Endothelial cell of umbilical vein (primary cell): ENCODE data around the gene ARRB1. TPM values are rescaled to one million over a fixed set of nuclear protein-coding genes. Genes with fewer than 3 reads are reported as not detected.

Source experiments
- BruUV-seq: library from RNA; stranded (reverse); fragments of 400-500 nt; replicated peaks from 2 replicates; lab custom pipeline; 2021; lab: Mats Ljungman, UMichigan
- CTCF ChIA-PET: fragments of 300-600, 350-600 bp; sonication (Branson Sonifier 250); formaldehyde crosslinking; loops from one replicate; lab custom pipeline; 2021; ENCODE audit warnings: antibody characterized with exemption, inconsistent platforms; lab: Charles Lee
- POLR2A ChIA-PET: fragments of 300-600, 350-600 bp; sonication (Branson Sonifier 250); formaldehyde crosslinking; loops from one replicate; lab custom pipeline; 2021; ENCODE audit warnings: antibody characterized with exemption, inconsistent platforms; lab: Charles Lee
- DNase-seq: peaks from one replicate; pipeline ENCODE4 v3.0.0-alpha.2; 2011; ENCODE audit warnings: low read depth, low spot score
- FAIRE-seq: peaks from 2 replicates; lab custom pipeline; 2011; peaks lifted over from hg19 to GRCh38; lab: Jason Lieb, UNC
- H2AFZ ChIP-seq: 2 replicates; pipeline ENCODE4 v1.6.0; 2012; ENCODE audit warnings: low read depth, low read length, control low read depth, inconsistent platforms
- H3K27ac ChIP-seq: 2 replicates; pipeline ENCODE4 v1.5.1; 2011; ENCODE audit warnings: low read depth, mild to moderate bottlenecking, control low read depth, low read length, moderate library complexity; ENCODE audit not compliant: insufficient read depth
- H3K27me3 ChIP-seq, 2 experiments: 2 replicates each; pipeline versions ENCODE4 v1.6.0 to v1.6.1; 2011; ENCODE audit warnings: low read length in 2 of 2, mixed read lengths in 1 of 2; ENCODE audit not compliant: control insufficient read depth in 2 of 2, insufficient read depth in 2 of 2
- H3K36me3 ChIP-seq, 2 experiments: 2 replicates in 1 of 2; 3 replicates in 1 of 2; pipeline ENCODE4 v1.5.1; 2011; ENCODE audit warnings: low read length in 2 of 2, mild to moderate bottlenecking in 1 of 2, moderate library complexity in 1 of 2; ENCODE audit not compliant: control insufficient read depth in 2 of 2, insufficient read depth in 2 of 2; ENCODE audit errors: extremely low read depth in 1 of 2
- H3K4me1 ChIP-seq: 3 replicates; pipeline ENCODE4 v1.5.1; 2011; ENCODE audit warnings: mild to moderate bottlenecking, low read length; ENCODE audit not compliant: control insufficient read depth, insufficient read depth; ENCODE audit errors: extremely low read depth
- H3K4me2 ChIP-seq: 2 replicates; pipeline ENCODE4 v1.6.1; 2011; ENCODE audit warnings: low read length, control low read depth, mixed read lengths; ENCODE audit not compliant: insufficient read depth
- H3K4me3 ChIP-seq, 3 experiments: fragments of 200-600 bp in 1 of 3; sonication (generic), shearing (Covaris generic) in 1 of 3; replicated peaks in 1 of 3; 2 replicates each; pipeline ENCODE4 v1.5.1; 2011 to 2016; ENCODE audit warnings: control low read depth in 3 of 3, low read length in 3 of 3, mild to moderate bottlenecking in 2 of 3, inconsistent platforms in 1 of 3, low read depth in 1 of 3, moderate library complexity in 1 of 3; ENCODE audit not compliant: insufficient read depth in 1 of 3
- H3K79me2 ChIP-seq: 2 replicates; pipeline ENCODE4 v1.6.0; 2012; ENCODE audit warnings: low read length, inconsistent platforms; ENCODE audit not compliant: control insufficient read depth, insufficient read depth
- H3K9ac ChIP-seq: replicated peaks from 2 replicates; pipeline ENCODE3; 2011; ENCODE audit warnings: low read length, control low read depth; ENCODE audit not compliant: insufficient read depth; ENCODE audit errors: extremely low read depth
- H3K9me1 ChIP-seq: replicated peaks from 3 replicates; pipeline ENCODE4 v1.6.0; 2011; ENCODE audit warnings: mild to moderate bottlenecking, low read length; ENCODE audit not compliant: control insufficient read depth, insufficient read depth; ENCODE audit errors: extremely low read depth
- H3K9me3 ChIP-seq: replicated peaks from 2 replicates; pipeline ENCODE4 v1.5.1; 2012; ENCODE audit warnings: low read length, inconsistent platforms; ENCODE audit not compliant: control insufficient read depth, insufficient read depth
- H4K20me1 ChIP-seq: replicated peaks from 2 replicates; pipeline ENCODE3; 2011; ENCODE audit warnings: mild to moderate bottlenecking, low read length; ENCODE audit not compliant: control insufficient read depth, insufficient read depth; ENCODE audit errors: extremely low read depth
- CTCF ChIP-seq, 2 donors: IDR thresholded peaks; 1 replicate in 1 of 2; 2 replicates in 1 of 2; pipeline ENCODE4 v1.5.1; 2011; ENCODE audit warnings: low read length in 2 of 2, mild to moderate bottlenecking in 2 of 2, moderate library complexity in 2 of 2, control low read depth in 1 of 2, inconsistent platforms in 1 of 2, low read depth in 1 of 2; ENCODE audit not compliant: insufficient read depth in 1 of 2; ENCODE audit errors: extremely low read depth in 1 of 2
- FOS ChIP-seq: IDR thresholded peaks from 2 replicates; pipeline ENCODE4 v1.6.1; 2011; ENCODE audit warnings: mild to moderate bottlenecking, low read length, moderate library complexity, borderline replicate concordance; ENCODE audit not compliant: insufficient read depth
- GATA2 ChIP-seq: IDR thresholded peaks from 2 replicates; pipeline ENCODE4 v1.7.0; 2011; ENCODE audit warnings: low read depth, mild to moderate bottlenecking, moderate library complexity, mixed read lengths, low read length; ENCODE audit not compliant: insufficient read length, insufficient read depth
- JUN ChIP-seq: IDR thresholded peaks from 2 replicates; pipeline ENCODE4 v1.6.1; 2011; ENCODE audit warnings: borderline replicate concordance, low read depth; ENCODE audit not compliant: insufficient read length, insufficient read depth
- POLR2A ChIP-seq: IDR thresholded peaks from 2 replicates; pipeline ENCODE4 v1.6.1; 2012; ENCODE audit warnings: low read depth, mild to moderate bottlenecking, control low read depth, low read length
- dilution Hi-C: fragments of 300-500 bp; cut with MboI; formaldehyde crosslinking; loops from one replicate; pipeline ENCODE4 v1.15.0; 2019; ENCODE audit warnings: low sequenced_read_pairs; ENCODE audit not compliant: extremely low pct_ligation_motif_present
- intact Hi-C: fragments of 100-400 bp; cut with micrococcal nuclease; formaldehyde crosslinking; loops from one replicate; pipeline ENCODE4 v1.10.0; 2022
- polyA plus RNA-seq, 4 experiments: library from polyadenylated mRNA; depleted of rRNA in 3 of 4; stranded (reverse) in 3 of 4; unstranded in 1 of 4; fragments of >200 nt; gene quantifications; 2 replicates each; pipeline versions ENCODE4 v1.2.1 to v1.2.3, GENCODE V29; 2011 to 2012; ENCODE audit warnings: missing spikeins in 1 of 4
- total RNA-seq: library from RNA; stranded (reverse); gene quantifications from 2 replicates; pipeline ENCODE4 v1.2.3, GENCODE V29; 2021
- TF ChIP-seq, protein P1 (sequence below): IDR thresholded peaks from 2 replicates; pipeline ENCODE4 v1.6.1; 2011; ENCODE audit not compliant: insufficient read depth, insufficient read length

ARRB1 gene
- total and polyA plus RNA-seq, 2 donors (not counting 3 experiments of a cell fraction or from before 2014, with no cell fraction given), result 63.9 to 92.6 TPM

DNA sequence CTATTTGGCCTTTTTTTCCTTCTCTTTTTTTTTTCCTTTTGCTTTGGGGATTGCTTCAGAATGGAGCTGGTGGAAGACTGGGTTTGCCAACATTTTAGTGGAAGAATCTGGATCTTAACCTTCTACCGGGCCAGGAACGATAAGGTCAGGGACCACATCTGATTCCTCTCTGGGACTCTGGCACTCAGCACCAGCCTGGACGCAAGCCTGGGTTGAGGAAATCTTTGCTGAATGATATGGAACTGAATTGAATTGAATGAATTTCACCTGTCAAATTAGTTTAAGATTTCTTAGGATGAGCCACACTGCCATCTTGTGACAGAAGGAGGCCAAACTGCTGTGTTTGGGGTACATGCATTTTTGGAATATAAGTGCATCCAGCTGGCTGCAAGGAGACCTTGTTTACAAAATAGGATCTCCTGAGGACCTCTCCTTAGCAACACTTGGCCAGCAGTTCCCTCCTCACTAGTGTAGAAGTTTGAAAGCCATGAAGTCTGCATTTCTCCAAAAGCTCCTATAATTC is 80.5 kb downstream of the ARRB1 start:
- Histone ChIP-seq H2AFZ (no peak overlapping the region), H3K4me2 (no peak overlapping the region), H3K36me3 (peaks cover 2 to 61% of the 10 kb centered on the region in 2 experiments), H3K9me3 (no peaks in the 10 kb centered on the region), H4K20me1 (no peaks in the 10 kb centered on the region), H3K79me2 (no peaks in the 10 kb centered on the region), H3K9ac (no peak overlapping the region), H3K4me3 (no peak overlapping the region), H3K9me1 (no peaks in the 10 kb centered on the region), H3K27me3 (no peaks in the 10 kb centered on the region), H3K27ac (no peak overlapping the region), H3K4me1 (peaks cover 9% of the 10 kb centered on the region)
- dilution Hi-C loops, result no loop called here
- no peak for TF ChIP-seq GATA2
- no peak for TF ChIP-seq FOS
- TF ChIP-seq JUN, result no peak
- TF ChIP-seq, protein P1, sequence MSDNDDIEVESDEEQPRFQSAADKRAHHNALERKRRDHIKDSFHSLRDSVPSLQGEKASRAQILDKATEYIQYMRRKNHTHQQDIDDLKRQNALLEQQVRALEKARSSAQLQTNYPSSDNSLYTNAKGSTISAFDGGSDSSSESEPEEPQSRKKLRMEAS, result no peak
- no peak for TF ChIP-seq POLR2A
- TF ChIP-seq CTCF (IDR thresholded peaks at IDR 0.05; ENCODE audit: extremely low read depth in 1 of 2, insufficient read depth in 1 of 2, low read depth in 1 of 2, low read length in 2 of 2), result peak in 1 of 2 donors; percentile 12
- peak; percentile 23 for DNase-seq
- FAIRE-seq, result peak; percentile 47
- BruUV-seq, result no TSS peak
- CTCF ChIA-PET, result interaction anchor here (0.6 to 3.2 kb wide), 13 partner anchors 9 to 130 kb away, joined by 3 to 15 read pairs (median 3); no protein-coding TSS in a partner anchor
- POLR2A ChIA-PET, result no interaction called here
- intact Hi-C loops, result no loop called here
